ENCODE measurements around the gene MDM4. TPM values are rescaled to one million over a fixed set of nuclear protein-coding genes. Genes with fewer than 3 reads are reported as not detected.
"Not testable (repeated sequence)": the region's sequence is repeated elsewhere in the genome, so short reads cannot be mapped to it uniquely, and the experiment has no call there.

MDM4 gene
- 7.0 and 15.9 TPM in 2 replicates for total RNA-seq

- DNase-seq (ENCODE audit: low read depth in 2 of 2) = peak; percentile 96
These were observed at the start of gene MDM4 for GRCh38 chr1:204516180-204516879. Gene MDM4 (plus strand): TSS chr1:204516406. CDS start chr1:204525519, 9,113 bp downstream.

- DNase-seq (ENCODE audit: low read depth in 2 of 2) = peak in 1 of 2 donors; percentile 48
These were observed 49.5 kb upstream of the MDM4 start for GRCh38 chr1:204466416-204467405.

- DNase-seq (ENCODE audit: low read depth in 2 of 2) = no peak
These were observed 48.0 kb upstream of the MDM4 start for GRCh38 chr1:204468206-204468605.

DNA sequence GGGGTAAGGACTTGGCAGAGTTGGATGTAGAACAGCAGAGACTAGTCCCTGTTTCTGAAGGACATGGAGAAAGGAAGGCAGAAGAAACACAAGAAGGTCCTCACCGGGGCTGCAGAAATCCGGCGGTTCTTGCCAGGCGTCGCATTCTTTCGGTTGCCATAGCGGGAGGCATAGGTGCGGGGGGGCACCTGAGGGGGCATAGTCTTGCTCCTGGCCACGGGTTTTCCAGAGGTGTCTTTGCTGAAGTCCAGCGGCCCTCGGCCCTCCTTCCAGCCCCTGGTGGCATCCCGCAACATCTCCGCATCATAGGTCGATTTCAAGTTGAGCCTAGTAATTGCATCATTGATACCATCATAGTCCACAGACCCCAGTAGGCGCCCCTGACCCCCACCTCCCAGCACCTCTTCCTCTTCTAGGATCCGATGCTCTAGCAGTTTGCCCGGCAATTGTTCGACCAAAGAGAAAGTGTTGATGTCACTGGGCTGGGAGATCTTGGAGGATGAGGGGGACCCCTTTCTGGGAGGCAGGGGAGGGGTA is 47.4 kb upstream of the MDM4 start:
- DNase-seq (ENCODE audit: low read depth in 2 of 2) = no peak

- DNase-seq (ENCODE audit: low read depth in 2 of 2) = no peak
These were observed 46.9 kb upstream of the MDM4 start for GRCh38 chr1:204469304-204469703.

DNA sequence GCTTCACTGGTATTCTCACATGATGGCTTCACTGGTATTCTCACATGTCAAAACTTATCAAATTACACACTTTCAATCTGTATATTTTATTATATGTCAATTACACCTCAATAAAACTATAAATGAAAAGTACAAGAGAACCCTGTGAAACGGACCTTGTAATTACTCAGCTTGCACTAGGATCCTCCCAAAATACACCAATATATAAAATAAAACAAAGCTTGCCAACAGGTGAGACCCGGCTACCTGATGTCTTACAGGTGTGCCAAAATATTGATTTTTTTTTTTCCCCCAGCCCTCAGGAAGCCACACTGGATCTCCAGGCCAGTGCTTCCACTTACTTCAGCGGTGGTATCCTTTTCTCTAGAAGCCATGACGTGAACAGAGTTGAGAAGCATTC is 44.5 kb upstream of the MDM4 start:
- DNase-seq (ENCODE audit: low read depth in 2 of 2) = no peak

- DNase-seq (ENCODE audit: low read depth in 2 of 2) = no peak
These were observed 43.5 kb upstream of the MDM4 start for GRCh38 chr1:204472660-204473059.

GRCh38 chr1:204473400-204473965 is 42.7 kb upstream of the MDM4 start:
- DNase-seq (ENCODE audit: low read depth in 2 of 2) = no peak

DNA sequence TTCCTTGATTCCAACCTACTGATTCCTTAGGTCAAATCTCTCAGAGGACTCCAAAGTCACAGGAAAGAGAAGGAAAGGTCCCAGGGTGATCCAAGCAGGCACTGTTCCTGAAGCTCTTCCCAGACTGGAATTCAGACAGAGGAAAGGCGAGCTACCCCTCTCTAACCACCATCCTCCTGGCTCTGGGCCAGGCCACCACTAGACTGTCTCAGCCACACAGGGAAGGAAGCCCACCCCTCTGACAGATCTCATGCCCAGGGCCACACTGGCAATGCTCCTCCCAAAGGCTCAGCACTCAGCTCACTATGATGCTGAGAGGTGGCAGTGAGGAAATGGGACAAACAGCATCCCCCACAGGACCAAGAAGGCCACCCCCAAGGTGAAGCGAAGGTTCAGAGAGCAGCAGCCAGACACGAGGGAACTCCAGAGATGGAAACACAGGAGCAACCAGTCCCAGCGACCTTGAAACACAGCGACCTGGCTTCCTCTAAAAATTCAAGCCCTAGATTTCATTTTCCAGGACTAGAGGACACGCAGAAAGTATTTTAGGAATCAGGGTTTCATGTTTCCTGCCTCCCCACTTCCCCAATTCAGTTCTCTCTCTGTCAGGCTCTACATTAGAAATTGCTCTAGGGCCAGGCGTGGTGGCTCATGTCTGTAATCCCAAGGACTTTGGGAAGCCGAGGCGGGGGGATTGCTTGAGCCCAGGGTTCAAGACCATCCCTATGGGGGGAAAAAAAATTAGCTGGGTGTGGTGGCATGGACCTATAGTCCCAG is 40.4 kb upstream of the MDM4 start:
- DNase-seq (ENCODE audit: low read depth in 2 of 2) = peak in 1 of 2 donors; percentile 14

DNA sequence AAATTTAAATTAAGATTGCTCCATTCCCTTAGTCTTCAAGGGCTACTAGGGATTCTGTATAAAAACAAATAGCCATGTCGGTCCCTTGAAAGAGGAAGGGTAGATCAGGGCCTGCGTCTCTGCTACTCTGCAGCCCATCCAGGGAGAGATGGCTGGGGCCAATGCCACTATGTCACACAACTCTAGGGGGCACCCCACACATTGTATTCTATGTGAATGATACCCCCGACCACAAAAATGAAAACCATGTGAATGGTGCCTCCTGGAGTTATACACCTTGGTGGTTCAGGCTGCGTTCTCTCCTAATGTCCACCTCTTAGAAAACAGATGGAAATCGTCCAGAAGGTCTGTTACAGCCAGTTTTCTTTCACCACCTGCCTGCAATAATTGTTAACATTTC is 39.6 kb upstream of the MDM4 start:
- DNase-seq (ENCODE audit: low read depth in 2 of 2) = no peak

- DNase-seq (ENCODE audit: low read depth in 2 of 2) = peak; percentile 31 to 42
These were observed 39.0 kb upstream of the MDM4 start for GRCh38 chr1:204477036-204477740.

- DNase-seq (ENCODE audit: low read depth in 2 of 2) = no peak
These were observed 37.9 kb upstream of the MDM4 start for GRCh38 chr1:204478172-204478899.

DNA sequence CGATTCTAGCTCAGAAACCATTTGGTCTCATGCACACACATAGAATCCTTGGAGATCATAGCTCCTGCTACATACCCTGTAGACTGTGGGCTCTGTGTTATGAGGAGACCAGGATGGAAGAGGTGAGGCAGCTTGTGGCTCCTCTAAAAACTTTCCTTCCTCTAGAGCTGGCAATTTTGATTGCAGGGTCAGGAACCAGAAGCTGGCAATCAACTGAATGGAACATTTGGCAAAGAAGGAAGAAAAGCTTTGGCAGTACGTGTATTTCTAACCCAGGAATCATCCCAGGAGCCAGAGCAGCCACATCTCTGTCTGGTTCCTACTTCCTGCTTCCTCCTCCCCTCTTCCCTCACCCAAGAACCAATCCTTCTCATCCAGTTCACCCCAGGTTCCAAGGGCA is 37.3 kb upstream of the MDM4 start:
- DNase-seq (ENCODE audit: low read depth in 2 of 2) = peak in 1 of 2 donors; percentile 78

DNA sequence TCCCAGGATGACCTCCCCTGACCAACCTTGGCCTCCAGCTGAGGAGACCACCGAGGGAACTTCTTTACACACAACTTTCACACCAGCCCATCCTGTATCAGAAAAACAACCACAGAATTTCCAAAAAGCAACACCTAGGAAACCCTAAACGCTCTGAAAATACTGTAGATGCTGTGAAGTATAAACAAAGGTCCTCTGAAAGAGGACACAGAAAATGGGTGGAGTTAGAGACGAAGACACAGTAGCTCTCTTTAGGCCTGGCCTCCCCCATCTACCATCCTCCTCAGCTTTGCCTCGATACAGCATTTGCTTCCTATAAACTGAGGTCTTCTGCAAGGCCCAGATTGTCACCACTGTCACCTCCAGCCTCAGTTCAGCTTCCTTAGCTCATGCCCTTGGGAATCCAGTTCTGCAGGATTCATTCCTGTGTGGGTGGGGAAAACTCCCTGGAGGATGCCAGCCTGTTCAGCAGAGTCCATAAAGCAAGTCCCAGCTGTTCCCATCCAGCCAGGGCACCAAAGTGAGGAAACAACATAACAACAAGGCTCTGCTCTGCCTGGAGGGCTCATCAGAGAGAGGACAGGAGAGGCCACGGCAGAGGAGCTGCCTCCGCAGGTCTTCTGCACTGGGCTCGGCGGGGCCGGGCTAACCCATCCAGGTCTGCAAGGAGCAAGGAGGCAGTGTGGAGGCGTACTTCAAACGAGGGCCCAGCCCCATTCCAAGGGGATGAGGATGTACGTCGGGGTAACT is 36.6 kb upstream of the MDM4 start:
- DNase-seq (ENCODE audit: low read depth in 2 of 2) = no peak

DNA sequence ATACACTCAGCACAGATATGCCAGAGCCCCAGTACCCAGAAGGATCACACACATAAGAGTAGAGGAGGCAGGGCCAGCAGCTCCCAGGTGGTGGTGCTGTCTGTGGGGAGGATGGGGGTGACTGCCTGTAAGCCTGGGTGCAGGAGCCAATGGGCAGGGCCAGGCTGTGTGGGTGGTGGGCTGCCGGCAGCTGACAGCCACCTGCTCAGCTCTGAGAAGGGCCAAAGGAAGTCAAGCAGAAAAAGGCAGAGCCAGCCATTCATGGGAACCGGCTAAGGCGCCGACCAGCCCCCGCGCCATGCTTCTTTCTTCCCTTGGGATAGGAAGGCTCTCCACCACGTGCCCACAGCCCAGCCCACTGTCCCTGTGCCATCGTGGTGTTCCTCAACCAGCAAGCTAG is 35.7 kb upstream of the MDM4 start:
- DNase-seq (ENCODE audit: low read depth in 2 of 2) = no peak

GRCh38 chr1:204483791-204484190 is 32.4 kb upstream of the MDM4 start:
- peak in 1 of 2 donors; percentile 41 for DNase-seq (ENCODE audit: low read depth in 2 of 2)

DNA sequence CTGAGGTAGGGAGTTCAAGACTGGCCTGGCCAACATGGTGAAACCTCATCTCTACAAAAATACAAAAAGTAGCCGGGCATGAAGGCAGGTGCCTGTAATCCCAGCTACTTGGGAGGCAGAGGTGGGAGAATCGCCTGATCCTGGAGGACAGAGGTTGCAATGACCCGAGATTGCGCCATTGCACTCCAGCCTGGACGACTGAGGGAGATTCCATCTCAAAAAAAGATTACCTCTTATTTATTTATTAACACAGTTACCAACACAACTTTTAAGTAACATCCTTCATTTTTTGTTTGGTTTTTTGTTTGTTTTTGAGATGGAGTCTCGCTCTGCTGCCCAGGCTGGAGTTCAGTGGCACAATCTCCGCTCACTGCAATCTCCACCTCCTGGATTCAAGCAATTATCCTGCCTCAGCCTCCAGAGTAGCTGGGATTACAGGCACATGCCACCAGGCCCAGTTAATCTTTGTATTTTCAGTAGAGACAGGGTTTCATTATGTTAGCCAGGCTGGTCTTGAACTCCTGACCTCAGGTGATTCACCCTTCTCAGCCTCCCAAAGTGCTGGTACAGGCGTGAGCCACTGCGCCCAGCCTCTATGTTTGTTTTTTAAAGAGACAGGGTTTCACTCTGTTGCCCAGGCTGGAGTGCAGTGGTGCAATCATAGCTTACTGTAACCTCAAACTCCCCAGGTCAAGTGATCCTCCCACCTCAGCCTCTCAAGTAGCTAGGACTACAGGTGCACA is 29.5 kb upstream of the MDM4 start:
- DNase-seq (ENCODE audit: low read depth in 2 of 2) = not testable (repeated sequence)

- DNase-seq (ENCODE audit: low read depth in 2 of 2) = no peak
These were observed 29.0 kb upstream of the MDM4 start for GRCh38 chr1:204487256-204487615.

Measured in lung microvascular endothelial cell (primary cell).